Endothelial cell of umbilical vein (primary cell): Measurements from ENCODE around the gene TLX3. TPM values are rescaled to one million over a fixed set of nuclear protein-coding genes. Genes with fewer than 3 reads are reported as not detected.

Experiments
- BruUV-seq: library from RNA; stranded (reverse); fragments of 400-500 nt; replicated peaks from 2 replicates; lab custom pipeline; 2021; lab: Mats Ljungman, UMichigan
- CTCF ChIA-PET: fragments of 300-600, 350-600 bp; sonication (Branson Sonifier 250); formaldehyde crosslinking; loops from one replicate; lab custom pipeline; 2021; ENCODE audit warnings: antibody characterized with exemption, inconsistent platforms; lab: Charles Lee
- POLR2A ChIA-PET: fragments of 300-600, 350-600 bp; sonication (Branson Sonifier 250); formaldehyde crosslinking; loops from one replicate; lab custom pipeline; 2021; ENCODE audit warnings: antibody characterized with exemption, inconsistent platforms; lab: Charles Lee
- DNase-seq: peaks from one replicate; pipeline ENCODE4 v3.0.0-alpha.2; 2011; ENCODE audit warnings: low read depth, low spot score
- FAIRE-seq: peaks from 2 replicates; lab custom pipeline; 2011; peaks lifted over from hg19 to GRCh38; lab: Jason Lieb, UNC
- H2AFZ ChIP-seq: 2 replicates; pipeline ENCODE4 v1.6.0; 2012; ENCODE audit warnings: low read depth, low read length, control low read depth, inconsistent platforms
- H3K27ac ChIP-seq: 2 replicates; pipeline ENCODE4 v1.5.1; 2011; ENCODE audit warnings: low read depth, mild to moderate bottlenecking, control low read depth, low read length, moderate library complexity; ENCODE audit not compliant: insufficient read depth
- H3K27me3 ChIP-seq, 2 experiments: 2 replicates each; pipeline versions ENCODE4 v1.6.0 to v1.6.1; 2011; ENCODE audit warnings: low read length in 2 of 2, mixed read lengths in 1 of 2; ENCODE audit not compliant: control insufficient read depth in 2 of 2, insufficient read depth in 2 of 2
- H3K36me3 ChIP-seq, 2 experiments: 2 replicates in 1 of 2; 3 replicates in 1 of 2; pipeline ENCODE4 v1.5.1; 2011; ENCODE audit warnings: low read length in 2 of 2, mild to moderate bottlenecking in 1 of 2, moderate library complexity in 1 of 2; ENCODE audit not compliant: control insufficient read depth in 2 of 2, insufficient read depth in 2 of 2; ENCODE audit errors: extremely low read depth in 1 of 2
- H3K4me1 ChIP-seq: 3 replicates; pipeline ENCODE4 v1.5.1; 2011; ENCODE audit warnings: mild to moderate bottlenecking, low read length; ENCODE audit not compliant: control insufficient read depth, insufficient read depth; ENCODE audit errors: extremely low read depth
- H3K4me2 ChIP-seq: 2 replicates; pipeline ENCODE4 v1.6.1; 2011; ENCODE audit warnings: low read length, control low read depth, mixed read lengths; ENCODE audit not compliant: insufficient read depth
- H3K4me3 ChIP-seq, 3 experiments: fragments of 200-600 bp in 1 of 3; sonication (generic), shearing (Covaris generic) in 1 of 3; replicated peaks in 1 of 3; 2 replicates each; pipeline ENCODE4 v1.5.1; 2011 to 2016; ENCODE audit warnings: control low read depth in 3 of 3, low read length in 3 of 3, mild to moderate bottlenecking in 2 of 3, inconsistent platforms in 1 of 3, low read depth in 1 of 3, moderate library complexity in 1 of 3; ENCODE audit not compliant: insufficient read depth in 1 of 3
- H3K79me2 ChIP-seq: 2 replicates; pipeline ENCODE4 v1.6.0; 2012; ENCODE audit warnings: low read length, inconsistent platforms; ENCODE audit not compliant: control insufficient read depth, insufficient read depth
- H3K9ac ChIP-seq: replicated peaks from 2 replicates; pipeline ENCODE3; 2011; ENCODE audit warnings: low read length, control low read depth; ENCODE audit not compliant: insufficient read depth; ENCODE audit errors: extremely low read depth
- H3K9me1 ChIP-seq: replicated peaks from 3 replicates; pipeline ENCODE4 v1.6.0; 2011; ENCODE audit warnings: mild to moderate bottlenecking, low read length; ENCODE audit not compliant: control insufficient read depth, insufficient read depth; ENCODE audit errors: extremely low read depth
- H3K9me3 ChIP-seq: replicated peaks from 2 replicates; pipeline ENCODE4 v1.5.1; 2012; ENCODE audit warnings: low read length, inconsistent platforms; ENCODE audit not compliant: control insufficient read depth, insufficient read depth
- H4K20me1 ChIP-seq: replicated peaks from 2 replicates; pipeline ENCODE3; 2011; ENCODE audit warnings: mild to moderate bottlenecking, low read length; ENCODE audit not compliant: control insufficient read depth, insufficient read depth; ENCODE audit errors: extremely low read depth
- EZH2 ChIP-seq: IDR thresholded peaks from 2 replicates; pipeline ENCODE4 v1.6.1; 2012; ENCODE audit warnings: borderline replicate concordance, low read depth, mild to moderate bottlenecking, moderate library complexity, low read length, inconsistent platforms; ENCODE audit not compliant: severe bottlenecking
- FOS ChIP-seq: IDR thresholded peaks from 2 replicates; pipeline ENCODE4 v1.6.1; 2011; ENCODE audit warnings: mild to moderate bottlenecking, low read length, moderate library complexity, borderline replicate concordance; ENCODE audit not compliant: insufficient read depth
- MYC ChIP-seq: IDR thresholded peaks from one replicate; pipeline ENCODE4 v1.6.1; 2011; ENCODE audit warnings: mild to moderate bottlenecking, low read depth, low read length
- POLR2AphosphoS5 ChIP-seq: IDR thresholded peaks from 2 replicates; pipeline ENCODE4 v1.6.1; 2012; ENCODE audit warnings: low read depth, mild to moderate bottlenecking, control low read depth, low read length, moderate library complexity; ENCODE audit not compliant: insufficient read depth
- dilution Hi-C: fragments of 300-500 bp; cut with MboI; formaldehyde crosslinking; loops from one replicate; pipeline ENCODE4 v1.15.0; 2019; ENCODE audit warnings: low sequenced_read_pairs; ENCODE audit not compliant: extremely low pct_ligation_motif_present
- intact Hi-C: fragments of 100-400 bp; cut with micrococcal nuclease; formaldehyde crosslinking; loops from one replicate; pipeline ENCODE4 v1.10.0; 2022
- polyA plus RNA-seq, 4 experiments: library from polyadenylated mRNA; depleted of rRNA in 3 of 4; stranded (reverse) in 3 of 4; unstranded in 1 of 4; fragments of >200 nt; gene quantifications; 2 replicates each; pipeline versions ENCODE4 v1.2.1 to v1.2.3, GENCODE V29; 2011 to 2012; ENCODE audit warnings: missing spikeins in 1 of 4
- total RNA-seq: library from RNA; stranded (reverse); gene quantifications from 2 replicates; pipeline ENCODE4 v1.2.3, GENCODE V29; 2021
- TF ChIP-seq, protein P1 (sequence below): IDR thresholded peaks from 2 replicates; pipeline ENCODE4 v1.6.1; 2011; ENCODE audit not compliant: insufficient read depth, insufficient read length
- TF ChIP-seq, protein P2 (sequence below), 2 donors: IDR thresholded peaks; 1 replicate in 1 of 2; 2 replicates in 1 of 2; pipeline ENCODE4 v1.5.1; 2011; ENCODE audit warnings: low read length in 2 of 2, mild to moderate bottlenecking in 2 of 2, moderate library complexity in 2 of 2, control low read depth in 1 of 2, inconsistent platforms in 1 of 2, low read depth in 1 of 2; ENCODE audit not compliant: insufficient read depth in 1 of 2; ENCODE audit errors: extremely low read depth in 1 of 2

Gene TLX3
- total and polyA plus RNA-seq, 2 donors (not counting 3 experiments of a cell fraction or from before 2014, with no cell fraction given): not detected

DNA sequence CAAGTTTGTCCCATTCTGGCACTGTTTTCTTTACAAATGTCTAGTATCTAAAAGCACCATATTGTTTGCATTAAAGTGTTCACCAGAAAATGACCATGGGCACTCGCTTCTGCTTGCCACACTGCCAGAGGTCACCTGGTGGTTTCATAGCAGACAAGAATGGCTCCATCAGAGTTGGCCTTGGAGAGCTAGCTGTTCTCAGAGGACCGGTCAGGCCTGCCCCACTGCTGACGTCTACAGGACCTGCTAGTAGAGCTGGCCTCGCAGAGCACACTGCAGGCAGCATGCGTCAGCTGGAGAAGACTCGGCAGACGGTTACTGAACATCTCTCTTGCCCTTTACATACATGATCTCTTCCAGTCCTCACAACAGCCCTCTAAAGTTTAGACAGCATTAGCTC, 8.7 kb upstream of the TLX3 start:
- Histone ChIP-seq H3K36me3 (no peaks in the 10 kb centered on the region), H3K27ac (no peak overlapping the region), H3K9me1 (no peaks in the 10 kb centered on the region), H3K4me2 (no peak overlapping the region), H4K20me1 (no peaks in the 10 kb centered on the region), H2AFZ (no peak overlapping the region), H3K79me2 (no peaks in the 10 kb centered on the region), H3K9ac (no peak overlapping the region), H3K4me1 (no peaks in the 10 kb centered on the region), H3K27me3 (peaks cover 7 to 12% of the 10 kb centered on the region in 2 experiments), H3K4me3 (no peak overlapping the region), H3K9me3 (no peaks in the 10 kb centered on the region)
- FAIRE-seq (no peak), DNase-seq (no peak)
- TF ChIP-seq EZH2 (no peak), POLR2AphosphoS5 (no peak), FOS (no peak), MYC (no peak)
- TF ChIP-seq, protein P1, sequence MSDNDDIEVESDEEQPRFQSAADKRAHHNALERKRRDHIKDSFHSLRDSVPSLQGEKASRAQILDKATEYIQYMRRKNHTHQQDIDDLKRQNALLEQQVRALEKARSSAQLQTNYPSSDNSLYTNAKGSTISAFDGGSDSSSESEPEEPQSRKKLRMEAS: no peak
- TF ChIP-seq, protein P2, sequence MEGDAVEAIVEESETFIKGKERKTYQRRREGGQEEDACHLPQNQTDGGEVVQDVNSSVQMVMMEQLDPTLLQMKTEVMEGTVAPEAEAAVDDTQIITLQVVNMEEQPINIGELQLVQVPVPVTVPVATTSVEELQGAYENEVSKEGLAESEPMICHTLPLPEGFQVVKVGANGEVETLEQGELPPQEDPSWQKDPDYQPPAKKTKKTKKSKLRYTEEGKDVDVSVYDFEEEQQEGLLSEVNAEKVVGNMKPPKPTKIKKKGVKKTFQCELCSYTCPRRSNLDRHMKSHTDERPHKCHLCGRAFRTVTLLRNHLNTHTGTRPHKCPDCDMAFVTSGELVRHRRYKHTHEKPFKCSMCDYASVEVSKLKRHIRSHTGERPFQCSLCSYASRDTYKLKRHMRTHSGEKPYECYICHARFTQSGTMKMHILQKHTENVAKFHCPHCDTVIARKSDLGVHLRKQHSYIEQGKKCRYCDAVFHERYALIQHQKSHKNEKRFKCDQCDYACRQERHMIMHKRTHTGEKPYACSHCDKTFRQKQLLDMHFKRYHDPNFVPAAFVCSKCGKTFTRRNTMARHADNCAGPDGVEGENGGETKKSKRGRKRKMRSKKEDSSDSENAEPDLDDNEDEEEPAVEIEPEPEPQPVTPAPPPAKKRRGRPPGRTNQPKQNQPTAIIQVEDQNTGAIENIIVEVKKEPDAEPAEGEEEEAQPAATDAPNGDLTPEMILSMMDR (IDR thresholded peaks at IDR 0.05; ENCODE audit: extremely low read depth in 1 of 2, insufficient read depth in 1 of 2, low read depth in 1 of 2, low read length in 2 of 2): no peak
- intact Hi-C loops (no loop called here), dilution Hi-C loops (no loop called here)
- BruUV-seq: no TSS peak
- POLR2A ChIA-PET: no interaction called here
- CTCF ChIA-PET: interaction anchor here (0.9 to 1.2 kb wide), 2 partner anchors 9 to 93 kb away, joined by 3 read pairs; no protein-coding TSS in a partner anchor
